ENCODE data around the gene KATNAL2. TPM values are rescaled to one million over a fixed set of nuclear protein-coding genes. Genes with fewer than 3 reads are reported as not detected.

KATNAL2 gene
- polyA plus RNA-seq, 1 donor (not counting 4 experiments of a cell fraction or from before 2014, with no cell fraction given): 1.1 TPM

- peaks cover 5% of the 10 kb centered on the region for H3K4me1 ChIP-seq (ENCODE audit: control insufficient read depth, extremely low read depth, insufficient read depth, low read length)
- TF ChIP-seq EZH2 (IDR thresholded peaks at IDR 0.05; ENCODE audit: low read length) (no peak), CTCF (optimal IDR thresholded peaks at IDR 0.05 in 1 of 3, IDR thresholded peaks at IDR 0.05 in 1 of 3, conservative IDR thresholded peaks at IDR 0.05 in 1 of 3; ENCODE audit: extremely low read depth in 1 of 3, insufficient read depth in 2 of 3, low read length in 3 of 3) (no peak)
- no peaks in the 10 kb centered on the region for H3K9me1 ChIP-seq (ENCODE audit: control insufficient read depth, extremely low read depth, insufficient read depth, low read length)
- no peaks in the 10 kb centered on the region for H3K36me3 ChIP-seq (ENCODE audit: control insufficient read depth in 2 of 2, extremely low read depth in 1 of 2, insufficient read depth in 2 of 2, low read length in 2 of 2)
- FAIRE-seq: no peak
- H3K4me3 ChIP-seq (ENCODE audit: control insufficient read depth in 2 of 3, extremely low read depth in 1 of 3, insufficient read depth in 2 of 3, low read depth in 1 of 3, low read length in 3 of 3): no peak overlapping the region
- no peak overlapping the region for H3K9ac ChIP-seq (ENCODE audit: control insufficient read depth, extremely low read depth, insufficient read depth, low read length)
- DNase-seq (ENCODE audit: low read depth, low spot score): no peak
- no peak overlapping the region for H3K27ac ChIP-seq (ENCODE audit: control insufficient read depth, insufficient read depth, low read length)
- dilution Hi-C loops (cut with MboI; ENCODE audit: extremely low pct_ligation_motif_present, low sequenced_read_pairs): no loop called here
- H3K4me2 ChIP-seq (ENCODE audit: control insufficient read depth, extremely low read depth, insufficient read depth, low read depth, low read length): no peak overlapping the region
- H3K9me3 ChIP-seq (ENCODE audit: control insufficient read depth, low read depth, low read length): no peaks in the 10 kb centered on the region
- no peaks in the 10 kb centered on the region for H3K79me2 ChIP-seq (ENCODE audit: control insufficient read depth, insufficient read depth, low read length)
- H3K27me3 ChIP-seq (ENCODE audit: control insufficient read depth, extremely low read depth, insufficient read depth, low read length): no peaks in the 10 kb centered on the region
- no peaks in the 10 kb centered on the region for H4K20me1 ChIP-seq (ENCODE audit: control insufficient read depth, extremely low read depth, insufficient read depth, low read length)
- H2AFZ ChIP-seq (ENCODE audit: control insufficient read depth, low read length): no peak overlapping the region
Measured at GRCh38 chr18:47077111-47077510, 159.7 kb downstream of the KATNAL2 start.

DNA sequence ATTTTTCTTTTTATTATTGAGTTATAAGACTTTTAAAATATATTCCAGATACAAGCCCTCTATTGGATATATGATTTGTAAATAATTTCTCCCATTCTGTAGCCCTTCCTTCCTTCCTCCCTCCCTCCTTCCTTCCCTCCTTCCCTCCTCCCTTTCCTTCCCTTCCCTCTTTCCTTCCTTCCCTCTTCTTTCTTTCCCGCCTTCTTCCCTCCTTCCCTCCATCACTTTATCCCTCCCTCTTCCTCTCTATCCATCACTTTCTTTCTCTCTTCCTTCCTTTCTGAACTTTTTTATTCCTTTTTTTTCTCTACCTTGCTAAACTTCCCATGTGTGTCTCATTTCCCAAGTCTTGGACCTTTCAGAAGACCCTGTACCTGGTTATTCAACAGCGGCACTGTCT lies 163.5 kb downstream of the KATNAL2 start:
- TF ChIP-seq CTCF (optimal IDR thresholded peaks at IDR 0.05 in 1 of 3, IDR thresholded peaks at IDR 0.05 in 1 of 3, conservative IDR thresholded peaks at IDR 0.05 in 1 of 3; ENCODE audit: extremely low read depth in 1 of 3, insufficient read depth in 2 of 3, low read length in 3 of 3) (no peak), EZH2 (IDR thresholded peaks at IDR 0.05; ENCODE audit: low read length) (no peak)
- FAIRE-seq: no peak
- H3K9ac ChIP-seq (ENCODE audit: control insufficient read depth, extremely low read depth, insufficient read depth, low read length): no peak overlapping the region
- no peak for DNase-seq (ENCODE audit: low read depth, low spot score)
- H3K27ac ChIP-seq (ENCODE audit: control insufficient read depth, insufficient read depth, low read length): no peak overlapping the region
- no peak overlapping the region for H2AFZ ChIP-seq (ENCODE audit: control insufficient read depth, low read length)
- no peaks in the 10 kb centered on the region for H3K27me3 ChIP-seq (ENCODE audit: control insufficient read depth, extremely low read depth, insufficient read depth, low read length)
- no peak overlapping the region for H3K4me3 ChIP-seq (ENCODE audit: control insufficient read depth in 2 of 3, extremely low read depth in 1 of 3, insufficient read depth in 2 of 3, low read depth in 1 of 3, low read length in 3 of 3)
- no peak overlapping the region for H3K4me2 ChIP-seq (ENCODE audit: control insufficient read depth, extremely low read depth, insufficient read depth, low read depth, low read length)
- dilution Hi-C loops (cut with MboI; ENCODE audit: extremely low pct_ligation_motif_present, low sequenced_read_pairs): no loop called here
- no peaks in the 10 kb centered on the region for H3K9me3 ChIP-seq (ENCODE audit: control insufficient read depth, low read depth, low read length)
- no peaks in the 10 kb centered on the region for H3K79me2 ChIP-seq (ENCODE audit: control insufficient read depth, insufficient read depth, low read length)
- H3K4me1 ChIP-seq (ENCODE audit: control insufficient read depth, extremely low read depth, insufficient read depth, low read length): no peaks in the 10 kb centered on the region
- H3K9me1 ChIP-seq (ENCODE audit: control insufficient read depth, extremely low read depth, insufficient read depth, low read length): no peaks in the 10 kb centered on the region
- no peaks in the 10 kb centered on the region for H3K36me3 ChIP-seq (ENCODE audit: control insufficient read depth in 2 of 2, extremely low read depth in 1 of 2, insufficient read depth in 2 of 2, low read length in 2 of 2)
- no peaks in the 10 kb centered on the region for H4K20me1 ChIP-seq (ENCODE audit: control insufficient read depth, extremely low read depth, insufficient read depth, low read length)
